NOMO-1 treated with dmso at 0.1 percent for 144 hours (cell line): ENCODE measurements around the gene KPNA5.
"Not testable (repeated sequence)": the region's sequence is repeated elsewhere in the genome, so short reads cannot be mapped to it uniquely, and the experiment has no call there.

ENCODE experiments used
- DNase-seq: peaks from one replicate; lab custom pipeline; 2025; ENCODE audit not compliant: unreplicated experiment; lab: John Stamatoyannopoulos, UW

Gene KPNA5

DNA sequence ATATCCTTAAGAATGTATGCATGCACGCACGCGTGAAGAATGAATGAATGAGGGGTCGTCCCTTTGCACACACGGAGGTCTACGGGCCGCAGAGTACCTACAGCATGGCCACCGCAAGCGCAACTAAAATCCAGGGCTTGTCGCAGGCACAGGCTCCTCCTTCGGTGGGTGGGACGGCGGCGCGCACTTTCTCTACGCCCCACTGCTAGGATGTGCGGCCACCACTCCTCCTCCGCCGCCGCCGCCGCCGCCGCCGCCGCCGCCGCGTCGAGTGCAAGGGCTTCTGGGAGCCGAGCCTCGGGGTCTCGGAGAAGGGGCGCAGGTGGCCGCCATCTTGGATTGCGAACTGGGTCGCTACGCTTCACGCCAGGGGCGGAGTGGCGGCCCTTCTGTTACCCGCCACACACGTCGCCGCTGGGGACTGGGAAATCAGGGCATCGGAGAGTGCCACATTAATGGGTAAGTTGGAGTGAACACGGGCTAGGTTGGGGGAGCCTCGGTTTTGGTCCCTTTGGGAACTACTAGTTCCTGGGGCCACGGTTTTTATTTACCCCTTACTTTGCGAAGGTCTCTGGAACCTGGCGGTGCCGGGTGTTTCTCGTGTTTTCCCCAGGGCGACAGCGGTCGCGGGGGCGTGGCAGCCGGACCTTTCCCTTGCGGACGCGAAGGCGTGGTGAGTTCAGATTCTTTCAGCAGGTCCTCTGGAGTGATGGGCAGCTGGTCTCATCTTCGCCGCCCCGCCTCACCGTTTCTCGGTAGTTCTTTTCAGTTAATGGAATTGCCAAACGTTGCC, at the start of gene KPNA5:
KPNA5 (plus strand) TSS at position 332 of the 793 bp plus-strand sequence; CDS start at position 456, 124 bp downstream.
- peak; percentile 93 for DNase-seq

DNA sequence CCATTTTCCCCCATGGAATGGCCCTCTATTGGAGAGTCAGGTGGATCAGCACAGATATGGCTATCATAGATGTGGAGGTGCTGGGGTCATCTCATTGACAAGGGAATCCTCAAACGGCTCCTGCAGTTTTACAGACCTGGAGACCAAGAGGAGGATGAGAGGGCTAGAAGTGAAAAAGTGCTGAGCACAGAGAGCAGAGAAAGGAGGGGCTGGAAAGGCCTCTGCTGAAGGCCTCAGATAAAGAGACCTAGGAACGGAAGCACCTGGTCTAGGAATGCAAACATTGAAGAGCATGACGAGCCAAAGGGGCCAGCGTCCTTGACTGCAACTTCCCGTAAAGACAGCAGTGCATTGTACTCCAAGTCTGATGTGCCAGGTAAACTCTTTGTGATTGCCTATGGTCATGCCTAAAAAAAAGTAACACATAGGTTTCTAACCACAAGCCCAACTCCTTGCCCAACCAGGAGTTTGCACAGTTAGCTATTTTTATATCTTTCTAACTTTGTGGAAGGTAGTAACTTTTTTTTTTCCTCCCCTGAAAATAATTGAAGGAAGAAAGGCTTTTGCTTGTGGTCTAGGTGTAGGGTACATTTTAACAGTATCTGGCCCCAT, 49.5 kb upstream of the KPNA5 start:
- no peak for DNase-seq

DNA sequence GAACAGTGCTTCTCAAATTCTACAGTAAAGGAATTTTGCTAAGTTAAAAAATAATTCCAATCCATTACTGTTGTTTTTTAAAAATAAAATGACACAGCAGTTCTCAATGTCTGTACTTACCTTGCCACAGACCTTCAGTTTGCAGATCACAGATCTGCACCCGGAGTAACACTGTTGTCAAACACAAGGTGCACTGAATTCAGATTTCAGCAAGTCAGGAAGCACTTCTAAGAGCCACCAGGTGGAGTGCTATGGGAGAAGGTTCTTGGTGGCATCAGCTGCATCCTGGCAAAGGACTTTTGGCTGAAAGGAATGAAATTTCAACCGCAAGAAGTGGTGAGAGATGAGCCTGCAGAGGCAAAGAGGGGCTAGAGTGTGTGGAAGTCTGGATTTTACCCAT, 47.3 kb upstream of the KPNA5 start:
- no peak for DNase-seq

DNA sequence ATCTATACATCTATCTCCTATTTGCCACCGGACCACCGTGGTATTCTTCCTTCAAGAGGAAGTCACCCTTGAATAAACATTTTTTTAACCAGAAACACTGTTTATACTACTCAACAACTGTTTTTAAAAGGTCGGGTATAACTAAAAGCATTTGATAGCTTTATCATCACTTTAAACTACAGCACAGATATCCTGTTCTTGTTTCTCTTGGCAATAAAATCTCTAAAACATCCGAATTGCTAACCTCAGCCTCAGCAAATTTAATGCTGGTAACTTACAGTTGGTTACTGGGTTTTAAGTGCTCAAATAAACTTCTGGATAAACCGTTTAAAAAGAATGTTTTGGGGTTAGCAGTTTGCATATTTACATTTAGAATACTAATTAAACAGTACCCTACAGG, 32.9 kb upstream of the KPNA5 start:
- DNase-seq, result no peak

DNA sequence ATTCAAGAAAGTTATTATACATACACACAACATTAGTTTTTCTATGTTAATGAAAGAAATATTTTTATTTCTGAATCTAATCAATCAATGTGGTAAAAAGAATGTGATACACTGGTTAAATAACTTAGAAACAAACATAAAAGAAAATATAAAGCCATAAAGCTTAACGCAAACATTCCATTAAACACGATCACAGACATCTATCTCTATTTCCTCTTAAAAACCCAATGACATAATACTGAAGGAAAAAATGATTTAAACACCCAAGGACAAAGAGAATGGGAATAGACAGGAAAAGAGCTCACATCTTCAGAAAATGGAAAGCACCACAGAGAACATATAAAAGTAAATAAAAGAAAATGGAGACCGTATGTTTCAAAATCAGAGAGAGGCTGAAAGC, 31.9 kb upstream of the KPNA5 start:
- no peak for DNase-seq

DNA sequence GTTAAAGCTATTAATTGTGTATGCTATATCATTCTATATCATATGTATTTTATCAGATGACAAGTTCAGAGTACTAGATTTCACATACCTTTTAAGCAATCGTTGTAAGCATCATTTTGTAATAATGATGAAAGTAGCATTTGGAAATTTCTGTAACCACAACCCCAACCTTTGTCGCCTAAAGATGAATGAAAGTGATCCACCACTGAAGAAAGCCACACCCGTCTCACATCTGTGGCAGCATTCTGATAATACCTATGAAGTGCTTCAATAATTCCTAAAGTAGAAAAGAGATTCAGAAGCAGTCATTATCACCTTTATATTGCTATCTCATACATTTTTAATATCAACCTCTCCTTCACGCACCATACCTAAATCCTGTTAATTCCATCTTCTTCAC, 29.1 kb upstream of the KPNA5 start:
- no peak for DNase-seq

DNA sequence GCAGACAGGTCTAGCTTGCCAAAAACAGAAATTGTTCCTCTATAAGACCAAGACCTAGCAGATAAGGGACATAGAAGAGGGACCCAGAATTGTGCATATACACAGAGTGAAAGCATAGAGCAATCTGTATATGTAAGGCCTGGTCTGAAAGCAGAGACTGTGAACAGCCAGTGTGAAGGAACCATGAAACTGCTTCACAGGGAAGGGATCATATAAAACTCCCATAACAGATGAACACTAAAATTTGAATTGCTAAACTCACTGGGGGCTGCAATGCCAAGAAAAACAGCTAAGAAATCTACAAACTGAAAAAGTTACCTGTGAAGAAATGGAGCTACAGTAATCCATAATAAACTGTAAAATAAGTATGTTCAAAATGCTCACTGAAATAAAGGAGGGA, 19.4 kb upstream of the KPNA5 start:
- no peak for DNase-seq

DNA sequence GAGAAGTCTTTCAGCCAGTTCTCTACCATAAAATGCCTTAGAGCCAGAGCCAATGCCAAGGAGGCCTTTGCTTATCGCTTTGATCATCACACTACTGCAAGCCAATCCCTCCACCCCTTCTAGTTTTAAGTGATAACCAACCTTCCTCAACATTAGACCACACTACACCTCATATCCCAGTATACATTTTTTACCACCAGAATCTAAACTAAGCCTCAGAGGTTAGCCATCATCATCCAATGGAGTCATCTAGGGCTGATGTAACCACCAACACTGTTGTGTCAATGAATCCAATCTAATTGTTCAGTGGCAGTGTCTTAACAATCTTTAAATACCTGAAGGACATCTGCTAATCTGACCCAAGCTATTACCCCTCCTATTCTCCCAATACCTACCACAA, 18.8 kb upstream of the KPNA5 start:
- no peak for DNase-seq

DNA sequence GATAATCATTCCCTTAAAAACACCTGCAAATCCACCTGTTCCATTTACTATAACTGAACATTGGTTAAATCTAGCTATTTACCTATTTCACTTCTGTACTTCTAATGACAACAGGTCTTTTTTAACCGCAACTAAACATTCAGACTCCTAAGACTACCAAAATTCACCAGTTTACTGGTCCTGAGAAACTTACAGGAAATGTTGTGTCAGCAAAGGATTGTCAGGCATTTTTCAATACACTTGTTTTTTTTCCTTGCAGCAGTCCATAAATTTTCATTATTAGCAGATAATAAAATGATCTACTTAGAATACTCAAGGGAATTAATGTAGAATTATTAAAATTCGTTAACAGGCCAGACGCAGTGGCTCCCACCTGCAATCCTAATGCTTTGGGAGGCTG, 17.7 kb upstream of the KPNA5 start:
- DNase-seq, result no peak

DNA sequence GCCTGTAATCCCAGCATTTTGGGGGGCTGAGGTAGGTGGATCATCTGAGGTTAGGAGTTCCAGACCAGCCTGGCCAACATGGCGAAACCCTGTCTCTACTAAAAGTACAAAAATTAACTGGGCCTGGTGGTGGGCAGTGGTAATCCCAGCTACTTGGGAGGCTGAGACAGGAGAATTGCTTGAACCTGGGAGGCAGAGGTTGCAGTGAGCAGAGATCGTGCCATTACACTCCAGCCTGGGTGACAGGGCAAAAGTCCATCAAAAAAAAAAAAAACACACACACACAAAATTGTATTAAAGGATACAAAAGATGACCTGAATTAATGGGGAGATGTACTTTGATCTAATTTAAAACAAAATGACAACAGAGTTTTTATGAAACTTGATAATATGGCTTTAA, 16.8 kb upstream of the KPNA5 start:
- not testable (repeated sequence) for DNase-seq

DNA sequence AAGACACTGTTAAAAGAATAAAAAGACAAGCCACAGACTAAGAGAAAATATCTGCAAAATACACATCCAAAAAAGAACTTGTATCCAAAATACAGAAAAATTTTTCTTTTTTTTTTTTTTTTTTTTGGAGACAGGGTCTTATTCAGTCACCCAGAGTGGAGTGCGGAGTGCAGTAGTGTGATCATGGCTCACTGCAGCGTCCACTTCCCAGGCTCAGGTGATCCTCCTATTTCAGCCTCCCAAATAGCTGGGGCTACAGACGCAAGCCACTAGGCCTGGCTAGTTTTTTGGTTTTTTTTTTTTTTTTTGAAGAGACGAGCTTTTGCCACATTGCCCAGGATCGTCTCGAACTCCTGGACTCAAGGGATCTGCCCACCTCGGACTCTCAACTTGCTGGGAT, 15.5 kb upstream of the KPNA5 start:
- DNase-seq, result no peak

DNA sequence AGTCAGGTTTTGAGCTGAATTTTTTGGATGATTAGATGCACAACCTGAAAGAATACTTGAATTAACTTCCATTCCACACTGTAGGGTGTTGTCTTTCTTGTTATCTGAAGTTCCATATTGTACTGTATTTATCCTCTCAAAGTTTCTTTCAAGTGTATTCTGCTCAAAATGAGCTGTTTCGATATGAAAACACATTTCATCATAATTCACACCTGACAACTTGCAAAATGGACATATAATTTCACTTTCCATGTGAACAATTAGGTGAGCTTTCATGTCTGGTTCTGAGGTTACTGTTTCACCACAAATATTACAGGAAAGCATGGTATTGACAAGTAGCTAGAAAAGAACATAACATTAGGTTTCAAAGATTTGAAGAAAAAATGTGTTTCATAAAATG, 14.1 kb upstream of the KPNA5 start:
- DNase-seq, result no peak

DNA sequence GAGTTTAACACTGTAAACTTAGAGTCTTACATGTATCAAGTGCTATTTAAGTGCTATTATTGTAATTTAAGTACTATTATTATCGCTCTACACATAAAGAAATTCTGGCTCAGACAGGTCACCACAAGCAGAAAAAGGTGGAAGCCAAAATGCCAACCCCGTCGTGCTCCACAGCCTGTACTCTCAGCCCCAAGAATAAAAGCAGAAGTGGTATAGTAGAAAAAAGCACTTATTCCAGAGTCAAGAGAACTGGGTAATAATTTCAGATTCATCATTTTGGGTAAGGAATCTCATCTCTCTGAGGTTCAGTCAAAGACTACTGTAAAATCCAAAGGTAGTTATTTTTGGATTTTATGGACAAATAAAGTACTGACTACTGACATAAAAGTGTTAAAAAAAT, 13.4 kb upstream of the KPNA5 start:
- peak; percentile 58 for DNase-seq

DNA sequence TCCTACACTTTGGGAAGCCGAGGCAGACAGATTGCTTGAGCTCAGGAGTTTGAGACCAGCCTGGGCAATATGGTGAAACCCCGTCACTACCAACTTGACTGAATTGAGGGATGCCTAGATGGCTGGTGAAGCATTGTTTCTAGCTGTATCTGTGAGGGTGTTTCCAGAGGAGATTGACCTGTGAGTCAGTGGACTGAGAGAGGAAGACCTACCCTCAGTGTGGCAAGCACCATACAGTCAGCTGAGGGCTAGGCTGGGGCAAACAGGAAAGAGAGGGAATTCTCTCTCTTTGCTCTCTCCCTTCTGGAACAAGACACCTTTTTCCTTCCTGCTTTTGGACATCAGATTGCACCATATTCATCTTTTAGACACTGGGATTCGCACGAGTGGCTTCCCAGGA, 8.7 kb upstream of the KPNA5 start:
- no peak for DNase-seq

DNA sequence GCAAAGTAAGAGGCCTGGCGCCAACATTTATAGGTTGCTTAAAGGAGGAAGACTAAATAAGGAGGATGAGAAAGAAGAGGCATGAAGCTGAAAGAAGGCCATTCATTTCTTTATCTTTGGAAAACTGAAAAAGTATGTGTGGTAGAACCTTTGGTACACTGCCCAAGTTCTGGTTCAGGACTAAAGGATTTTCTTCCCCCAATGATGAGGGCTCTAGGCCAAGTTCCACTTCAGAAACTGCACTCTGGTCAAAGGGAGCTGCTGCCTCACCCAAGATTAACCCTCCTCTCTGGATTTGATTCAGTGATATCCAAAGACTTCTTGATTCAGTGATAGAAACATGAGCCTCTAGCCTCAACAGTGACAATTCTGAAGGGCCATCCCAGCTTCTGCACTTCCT, 5.0 kb upstream of the KPNA5 start:
- DNase-seq, result no peak

DNA sequence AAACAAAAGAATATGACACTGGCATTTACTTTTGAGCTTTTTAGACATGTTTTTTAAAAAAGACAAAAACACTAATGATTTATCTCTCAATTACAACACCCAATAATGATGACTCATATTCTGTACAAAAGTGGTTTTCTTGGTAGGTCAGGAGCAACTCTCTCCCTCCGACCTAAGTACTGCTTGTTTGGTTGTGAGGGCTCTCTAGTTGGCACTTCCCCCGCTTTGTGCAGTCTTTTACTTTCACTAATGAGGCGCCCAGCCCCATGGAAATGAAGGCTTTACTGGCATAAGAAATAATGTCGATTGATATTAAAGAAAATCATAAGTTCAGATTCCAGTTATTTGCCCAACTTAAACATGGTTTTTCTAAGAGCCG, 1.3 kb downstream of the KPNA5 start:
- peak; percentile 40 for DNase-seq

DNA sequence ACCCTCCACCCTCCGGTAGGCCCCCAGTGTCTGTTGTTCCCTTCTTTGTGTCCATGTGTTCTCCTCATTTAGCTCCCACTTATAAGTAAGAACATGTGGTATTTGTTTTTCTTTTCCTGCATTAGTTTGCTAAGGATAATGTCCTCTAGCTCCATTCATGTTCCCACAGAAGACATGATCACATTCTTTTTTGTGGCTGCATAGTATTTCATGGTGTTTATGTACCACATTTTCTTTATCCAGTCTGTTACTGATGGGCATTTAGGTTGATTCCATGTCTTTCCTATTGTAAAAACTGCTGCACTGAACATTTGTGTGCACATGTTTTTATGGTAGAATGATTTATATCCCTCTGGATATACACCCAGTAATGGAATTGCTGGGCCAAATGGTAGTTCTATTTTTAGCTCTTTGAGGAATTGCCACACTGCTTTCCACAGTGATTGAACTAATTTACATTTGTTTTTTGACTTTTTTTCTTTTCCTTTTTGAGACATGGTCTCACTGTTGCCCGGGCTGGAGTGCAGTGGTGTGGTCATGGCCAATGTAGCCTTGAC, 4.5 kb downstream of the KPNA5 start:
- DNase-seq, result no peak

DNA sequence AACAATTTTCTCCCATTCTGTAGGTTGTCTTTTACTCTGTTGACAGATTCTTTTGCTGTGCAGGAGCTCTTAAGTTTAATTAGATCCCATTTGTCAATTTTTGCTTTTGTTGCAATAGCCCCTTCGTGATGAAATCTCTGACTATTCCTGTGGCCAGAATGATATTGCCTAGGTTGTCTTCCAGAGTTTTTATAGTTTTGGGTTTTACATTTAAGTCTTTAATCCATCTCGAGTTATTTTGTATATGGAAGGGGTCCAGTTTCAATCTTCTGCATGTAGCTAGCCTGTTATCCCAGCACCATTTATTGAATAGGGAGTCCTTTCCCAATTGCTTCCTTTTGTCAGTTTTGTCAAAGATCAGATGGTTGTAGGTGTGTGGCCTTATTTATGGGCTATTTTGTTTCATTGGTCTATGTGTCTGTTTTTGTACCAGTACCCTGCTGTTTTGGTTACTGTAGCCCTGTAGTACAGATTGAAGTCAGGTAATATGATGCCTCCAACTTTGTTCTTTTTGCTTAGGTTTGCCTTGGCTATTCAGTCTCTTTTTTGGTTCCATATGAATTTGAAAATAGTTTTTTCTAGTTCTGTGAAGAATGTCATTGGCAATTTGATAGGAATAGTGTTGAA, 5.6 kb downstream of the KPNA5 start:
- DNase-seq, result not testable (repeated sequence)

DNA sequence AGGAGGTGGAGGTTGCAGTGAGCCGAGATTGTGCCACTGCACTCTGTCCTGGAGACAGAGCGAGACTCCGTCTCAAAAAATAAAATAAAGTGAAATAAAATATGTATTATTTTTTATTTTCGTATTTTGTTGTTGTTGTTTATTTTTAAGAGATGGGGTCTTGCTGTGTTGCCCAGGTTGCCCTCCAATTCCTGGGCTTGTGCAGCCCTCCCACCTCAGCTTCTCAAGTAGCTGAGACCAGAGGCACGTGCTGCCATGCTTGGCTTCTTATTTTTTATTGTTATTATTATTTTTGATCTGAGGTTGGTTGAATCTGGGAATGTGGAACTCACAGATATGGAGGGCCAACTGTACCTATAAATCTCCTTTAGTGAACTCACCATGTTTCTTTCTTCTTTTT, 10.1 kb downstream of the KPNA5 start:
- DNase-seq, result no peak

DNA sequence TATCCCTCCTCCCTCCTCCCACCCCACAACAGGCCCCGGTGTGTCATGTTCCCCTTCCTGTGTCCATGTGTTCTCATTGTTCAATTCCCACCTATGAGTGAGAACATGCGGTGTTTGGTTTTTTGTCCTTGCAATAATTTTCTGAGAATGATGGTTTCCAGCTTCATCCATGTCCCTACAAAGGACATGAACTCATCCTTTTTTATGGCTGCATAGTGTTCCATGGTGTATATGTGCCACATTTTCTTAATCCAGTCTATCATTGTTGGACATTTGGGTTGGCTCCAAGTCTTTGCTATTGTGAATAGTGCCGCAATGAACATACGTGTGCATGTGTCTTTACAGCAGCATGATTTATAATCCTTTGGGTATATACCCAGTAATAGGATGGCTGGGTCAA, 11.9 kb downstream of the KPNA5 start:
- DNase-seq, result not testable (repeated sequence)

DNA sequence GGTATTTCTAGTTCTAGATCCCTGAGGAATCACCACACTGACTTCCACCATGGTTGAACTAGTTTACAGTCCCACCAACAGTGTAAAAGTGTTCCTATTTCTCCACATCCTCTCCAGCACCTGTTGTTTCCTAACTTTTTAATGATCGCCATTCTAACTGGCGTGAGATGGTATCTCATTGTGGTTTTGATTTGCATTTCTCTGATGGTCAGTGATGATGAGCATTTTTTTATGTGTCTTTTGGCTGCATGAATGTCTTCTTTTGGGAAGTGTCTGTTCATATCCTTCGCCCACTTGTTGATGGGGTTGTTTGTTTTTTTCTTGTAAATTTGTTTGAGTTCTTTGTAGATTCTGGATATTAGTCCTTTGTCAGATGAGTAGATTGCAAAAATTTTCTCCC, 12.3 kb downstream of the KPNA5 start:
- DNase-seq, result not testable (repeated sequence)

DNA sequence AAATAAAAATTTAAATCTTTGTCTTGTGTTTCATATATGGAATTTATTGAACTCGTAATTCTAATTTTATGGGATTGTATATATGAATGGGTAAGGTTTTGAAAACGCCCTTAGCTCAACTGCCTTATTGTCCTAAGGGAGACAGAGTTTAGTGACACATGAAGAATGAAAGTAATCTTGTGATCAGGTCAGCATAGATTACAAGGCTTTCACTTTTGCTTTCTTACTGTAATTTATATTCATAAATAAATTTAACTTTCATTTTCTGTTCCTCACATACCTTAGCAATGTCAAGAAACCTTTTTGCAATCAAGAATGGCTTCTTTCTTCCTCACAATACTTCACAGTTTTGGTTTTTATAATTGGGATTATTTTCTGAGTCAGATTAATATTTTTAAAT, 14.4 kb downstream of the KPNA5 start:
- no peak for DNase-seq
